Measurements from ENCODE around the gene STARD4.
A peak's percentile ranks its signal among the peaks of the same experiment; 100 is the strongest.

STARD4 gene

DNA sequence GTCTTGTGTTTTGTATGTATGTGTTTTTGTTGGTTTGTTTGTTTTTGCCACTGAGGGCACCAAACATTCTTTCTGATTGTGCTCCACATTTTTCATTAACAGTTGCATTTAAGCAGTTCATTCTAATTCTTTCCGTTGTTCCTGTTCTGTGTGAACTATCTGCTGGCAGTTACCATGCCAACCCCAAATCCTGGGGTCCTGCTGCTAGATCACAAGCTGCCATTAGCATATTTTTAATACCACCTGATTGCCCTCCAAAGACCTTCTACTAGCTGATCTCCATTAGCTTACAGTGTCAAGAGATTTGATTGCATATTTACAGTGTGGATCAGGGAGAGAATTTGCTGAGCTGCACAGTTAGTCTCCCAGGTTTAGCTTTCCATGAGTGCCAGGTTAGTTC, 40.6 kb upstream of the STARD4 start:
- H3K4me1 ChIP-seq (ENCODE audit: control extremely low read depth in 1 of 4, control insufficient read depth in 4 of 4, insufficient read depth in 4 of 4, low read length in 3 of 4), result peaks cover 9 to 17% (median 12%) of the 10 kb centered on the region in 4 experiments
- H3K36me3 ChIP-seq (ENCODE audit: control insufficient read depth in 4 of 4, insufficient read depth in 4 of 4, low read length in 3 of 4), result no peaks in the 10 kb centered on the region
- ChIA-PET CTCF (interaction anchor here (1.1 to 2.5 kb wide), 5 partner anchors 11 to 593 kb away, joined by 3 to 7 read pairs (median 5); no protein-coding TSS in a partner anchor), POLR2A (no interaction called here)
- H3K27me3 ChIP-seq (replicated peaks in 2 of 5; ENCODE audit: control insufficient read depth in 4 of 5, insufficient read depth in 5 of 5, low read length in 4 of 5), result no peaks in the 10 kb centered on the region
- no peak for DNase-seq
- H3K9me3 ChIP-seq (ENCODE audit: control extremely low read depth in 1 of 5, control insufficient read depth in 4 of 5, insufficient read depth in 2 of 5, low read depth in 1 of 5, low read length in 4 of 5), result peaks cover 0 to 1% (median 0%) of the 10 kb centered on the region in 5 experiments
- 100% methylated on average over 1 of the region's 1 CpG for WGBS (ENCODE audit: insufficient coverage)
- H3K27ac ChIP-seq (ENCODE audit: insufficient read depth in 1 of 2, low read depth in 1 of 2, low read length in 2 of 2, poor library complexity in 1 of 2, severe bottlenecking in 2 of 2), result no peak overlapping the region
- no peak overlapping the region for H3K4me3 ChIP-seq (ENCODE audit: control insufficient read depth in 1 of 7, extremely low read depth in 1 of 7, insufficient read depth in 4 of 7, low read depth in 2 of 7, low read length in 6 of 7)

DNA sequence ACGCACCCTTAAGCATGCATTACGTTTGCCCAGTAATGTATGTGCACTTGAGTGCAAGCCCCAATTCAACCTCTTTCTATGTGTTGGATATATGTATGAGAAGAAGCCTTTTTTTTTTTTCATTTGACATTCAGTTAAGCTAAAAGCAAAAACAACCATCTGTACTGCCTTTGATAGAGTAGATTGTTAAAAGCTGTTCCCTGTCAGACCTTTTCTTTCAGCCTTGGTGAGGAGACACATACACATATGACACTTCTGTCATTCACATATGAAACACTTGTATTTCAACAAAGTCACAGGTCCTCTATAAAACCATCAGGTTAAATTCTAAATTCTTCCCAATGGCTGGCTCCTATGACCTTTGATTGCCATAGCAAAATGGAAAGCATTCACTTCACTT, 40.2 kb upstream of the STARD4 start:
- ChIA-PET CTCF (interaction anchor here (1.0 to 2.5 kb wide), 8 partner anchors 11 to 597 kb away, joined by 3 to 7 read pairs (median 4); no protein-coding TSS in a partner anchor), POLR2A (no interaction called here)
- Histone ChIP-seq H3K4me1 (ENCODE audit: control extremely low read depth in 1 of 4, control insufficient read depth in 4 of 4, insufficient read depth in 4 of 4, low read length in 3 of 4) (peaks cover 9 to 17% (median 12%) of the 10 kb centered on the region in 4 experiments), H3K27me3 (replicated peaks in 2 of 5; ENCODE audit: control insufficient read depth in 4 of 5, insufficient read depth in 5 of 5, low read length in 4 of 5) (no peaks in the 10 kb centered on the region), H3K27ac (ENCODE audit: insufficient read depth in 1 of 2, low read depth in 1 of 2, low read length in 2 of 2, poor library complexity in 1 of 2, severe bottlenecking in 2 of 2) (no peak overlapping the region), H3K4me3 (ENCODE audit: control insufficient read depth in 1 of 7, extremely low read depth in 1 of 7, insufficient read depth in 4 of 7, low read depth in 2 of 7, low read length in 6 of 7) (no peak overlapping the region), H3K9me3 (ENCODE audit: control extremely low read depth in 1 of 5, control insufficient read depth in 4 of 5, insufficient read depth in 2 of 5, low read depth in 1 of 5, low read length in 4 of 5) (peaks cover 0 to 1% (median 0%) of the 10 kb centered on the region in 5 experiments), H3K36me3 (ENCODE audit: control insufficient read depth in 4 of 4, insufficient read depth in 4 of 4, low read length in 3 of 4) (no peaks in the 10 kb centered on the region)
- DNase-seq, result no peak
- WGBS (ENCODE audit: insufficient coverage), result no CpG with 5 or more reads among the region's 2 CpGs

DNA sequence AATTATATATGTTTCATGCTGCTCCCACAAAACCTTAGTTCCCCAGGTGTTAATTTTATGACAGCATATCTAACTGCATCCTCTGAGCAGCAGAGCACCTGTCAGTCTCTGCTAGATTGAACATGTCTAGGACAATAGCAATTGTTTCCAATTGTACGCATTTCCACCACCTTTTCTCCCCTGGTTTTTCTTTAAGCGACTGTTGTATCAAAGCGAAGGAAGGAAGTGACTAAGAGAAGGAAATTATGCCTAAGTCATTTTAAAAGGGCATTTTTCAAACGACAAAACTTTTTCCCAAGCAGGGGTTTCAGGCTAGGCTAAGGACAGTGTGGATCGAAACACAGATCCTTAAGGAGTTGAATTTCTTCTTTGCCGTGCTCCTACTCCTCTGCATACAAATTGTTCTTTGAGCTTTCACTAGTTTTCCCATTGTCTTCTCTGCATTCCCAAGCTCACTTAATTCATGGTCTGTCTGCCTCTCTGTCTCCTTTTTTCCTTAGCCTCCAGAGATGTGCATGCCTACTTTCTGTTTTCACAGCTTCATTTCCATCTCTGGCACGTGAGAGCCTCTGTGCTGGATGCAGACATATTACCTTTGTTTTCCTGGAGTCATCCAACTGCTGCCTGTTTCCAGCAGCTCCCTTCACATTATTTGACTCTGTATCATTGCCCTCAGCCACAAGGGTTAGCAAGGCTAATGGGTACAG, 39.4 kb upstream of the STARD4 start:
- 31% methylated on average over 6 of the region's 7 CpGs for WGBS (ENCODE audit: insufficient coverage)
- POLR2A ChIA-PET, result no interaction called here
- Histone ChIP-seq H3K27me3 (replicated peaks in 2 of 5; ENCODE audit: control insufficient read depth in 4 of 5, insufficient read depth in 5 of 5, low read length in 4 of 5) (no peaks in the 10 kb centered on the region), H3K9me3 (ENCODE audit: control extremely low read depth in 1 of 5, control insufficient read depth in 4 of 5, insufficient read depth in 2 of 5, low read depth in 1 of 5, low read length in 4 of 5) (no peaks in the 10 kb centered on the region), H3K4me3 (ENCODE audit: control insufficient read depth in 1 of 7, extremely low read depth in 1 of 7, insufficient read depth in 4 of 7, low read depth in 2 of 7, low read length in 6 of 7) (peak overlapping the region in 3 of 7 experiments; percentile 3 to 32 (median 6)), H3K36me3 (ENCODE audit: control insufficient read depth in 4 of 4, insufficient read depth in 4 of 4, low read length in 3 of 4) (no peaks in the 10 kb centered on the region), H3K27ac (ENCODE audit: insufficient read depth in 1 of 2, low read depth in 1 of 2, low read length in 2 of 2, poor library complexity in 1 of 2, severe bottlenecking in 2 of 2) (no peak overlapping the region), H3K4me1 (ENCODE audit: control extremely low read depth in 1 of 4, control insufficient read depth in 4 of 4, insufficient read depth in 4 of 4, low read length in 3 of 4) (peaks cover 9 to 17% (median 12%) of the 10 kb centered on the region in 4 experiments)
- CTCF ChIA-PET, result interaction anchor here (1.0 to 2.5 kb wide), 8 partner anchors 12 to 609 kb away, joined by 3 to 7 read pairs (median 4); no protein-coding TSS in a partner anchor
- DNase-seq, result peak in 2 of 3 donors; percentile 38 to 55

- no peak overlapping the region for H3K27ac ChIP-seq (ENCODE audit: insufficient read depth in 1 of 2, low read depth in 1 of 2, low read length in 2 of 2, poor library complexity in 1 of 2, severe bottlenecking in 2 of 2)
- DNase-seq, result peak in 2 of 3 donors; percentile 19 to 43
- H3K4me3 ChIP-seq (ENCODE audit: control insufficient read depth in 1 of 7, extremely low read depth in 1 of 7, insufficient read depth in 4 of 7, low read depth in 2 of 7, low read length in 6 of 7), result peak overlapping the region in 3 of 7 experiments; percentile 3 to 32 (median 6)
- peaks cover 9 to 17% (median 12%) of the 10 kb centered on the region in 4 experiments for H3K4me1 ChIP-seq (ENCODE audit: control extremely low read depth in 1 of 4, control insufficient read depth in 4 of 4, insufficient read depth in 4 of 4, low read length in 3 of 4)
- no peaks in the 10 kb centered on the region for H3K36me3 ChIP-seq (ENCODE audit: control insufficient read depth in 4 of 4, insufficient read depth in 4 of 4, low read length in 3 of 4)
- POLR2A ChIA-PET, result no interaction called here
- CTCF ChIA-PET, result interaction anchor here (0.6 to 4.8 kb wide), 23 partner anchors 9 to 610 kb away, joined by 3 to 27 read pairs (median 3); no protein-coding TSS in a partner anchor
- WGBS (ENCODE audit: insufficient coverage), result no CpG with 5 or more reads among the region's 1 CpG
- H3K27me3 ChIP-seq (replicated peaks in 2 of 5; ENCODE audit: control insufficient read depth in 4 of 5, insufficient read depth in 5 of 5, low read length in 4 of 5), result no peaks in the 10 kb centered on the region
- H3K9me3 ChIP-seq (ENCODE audit: control extremely low read depth in 1 of 5, control insufficient read depth in 4 of 5, insufficient read depth in 2 of 5, low read depth in 1 of 5, low read length in 4 of 5), result no peaks in the 10 kb centered on the region
Observed at GRCh38 chr5:111551161-111551560, 38.8 kb upstream of the STARD4 start.

- peak; percentile 82 to 87 (median 83) for DNase-seq
- Histone ChIP-seq H3K4me3 (ENCODE audit: control insufficient read depth in 1 of 7, extremely low read depth in 1 of 7, insufficient read depth in 4 of 7, low read depth in 2 of 7, low read length in 6 of 7) (peak overlapping the region in 2 of 7 experiments; percentile 3 to 6), H3K4me1 (ENCODE audit: control extremely low read depth in 1 of 4, control insufficient read depth in 4 of 4, insufficient read depth in 4 of 4, low read length in 3 of 4) (peaks cover 9 to 17% (median 12%) of the 10 kb centered on the region in 4 experiments), H3K27ac (ENCODE audit: insufficient read depth in 1 of 2, low read depth in 1 of 2, low read length in 2 of 2, poor library complexity in 1 of 2, severe bottlenecking in 2 of 2) (no peak overlapping the region), H3K36me3 (ENCODE audit: control insufficient read depth in 4 of 4, insufficient read depth in 4 of 4, low read length in 3 of 4) (no peaks in the 10 kb centered on the region), H3K9me3 (ENCODE audit: control extremely low read depth in 1 of 5, control insufficient read depth in 4 of 5, insufficient read depth in 2 of 5, low read depth in 1 of 5, low read length in 4 of 5) (no peaks in the 10 kb centered on the region), H3K27me3 (replicated peaks in 2 of 5; ENCODE audit: control insufficient read depth in 4 of 5, insufficient read depth in 5 of 5, low read length in 4 of 5) (no peaks in the 10 kb centered on the region)
- WGBS (ENCODE audit: insufficient coverage), result 43% methylated on average over 5 of the region's 8 CpGs
- ChIA-PET POLR2A (no interaction called here), CTCF (interaction anchor here (0.6 to 4.8 kb wide), 19 partner anchors 9 to 611 kb away, joined by 3 to 27 read pairs (median 3); no protein-coding TSS in a partner anchor)
Observed at GRCh38 chr5:111550282-111551020, 38.1 kb upstream of the STARD4 start.

DNA sequence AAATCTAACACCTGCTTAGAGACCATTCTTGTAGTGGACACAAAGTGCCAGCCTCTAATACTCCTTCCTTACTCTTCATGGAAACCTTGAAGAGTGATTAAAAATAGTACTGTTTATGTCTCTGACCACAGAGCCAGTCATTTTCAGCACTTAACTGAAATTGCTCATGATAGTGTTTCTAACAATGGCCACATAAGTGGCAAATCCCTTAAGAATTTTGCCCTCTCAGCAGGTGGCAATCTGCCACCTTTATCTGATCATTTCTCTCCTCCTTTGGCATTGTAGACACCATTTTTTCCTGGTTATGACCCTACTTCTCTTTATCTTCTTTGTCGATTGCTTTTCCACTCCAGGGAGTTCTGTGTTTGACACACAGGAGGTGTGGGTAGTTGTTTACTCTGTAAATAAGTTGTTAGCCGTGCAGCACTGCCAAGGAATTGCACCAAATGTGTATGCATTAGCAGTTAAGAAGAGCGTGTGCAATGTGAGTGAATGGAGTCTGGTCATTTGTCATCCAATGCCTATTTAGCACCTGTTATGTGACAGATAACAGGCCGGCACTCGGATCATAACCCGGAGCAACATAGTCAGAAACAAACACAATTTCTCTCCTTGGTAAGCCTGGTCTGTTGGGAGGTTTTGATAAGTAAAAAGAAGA, 36.8 kb upstream of the STARD4 start:
- DNase-seq, result no peak
- Histone ChIP-seq H3K27ac (ENCODE audit: insufficient read depth in 1 of 2, low read depth in 1 of 2, low read length in 2 of 2, poor library complexity in 1 of 2, severe bottlenecking in 2 of 2) (no peak overlapping the region), H3K9me3 (ENCODE audit: control extremely low read depth in 1 of 5, control insufficient read depth in 4 of 5, insufficient read depth in 2 of 5, low read depth in 1 of 5, low read length in 4 of 5) (no peaks in the 10 kb centered on the region), H3K36me3 (ENCODE audit: control insufficient read depth in 4 of 4, insufficient read depth in 4 of 4, low read length in 3 of 4) (no peaks in the 10 kb centered on the region), H3K4me3 (ENCODE audit: control insufficient read depth in 1 of 7, extremely low read depth in 1 of 7, insufficient read depth in 4 of 7, low read depth in 2 of 7, low read length in 6 of 7) (no peak overlapping the region), H3K4me1 (ENCODE audit: control extremely low read depth in 1 of 4, control insufficient read depth in 4 of 4, insufficient read depth in 4 of 4, low read length in 3 of 4) (peaks cover 9 to 17% (median 12%) of the 10 kb centered on the region in 4 experiments), H3K27me3 (replicated peaks in 2 of 5; ENCODE audit: control insufficient read depth in 4 of 5, insufficient read depth in 5 of 5, low read length in 4 of 5) (no peaks in the 10 kb centered on the region)
- POLR2A ChIA-PET, result no interaction called here
- CTCF ChIA-PET, result interaction anchor here (4.8 kb wide), 1 partner anchor 597 kb away, joined by 27 read pairs; no protein-coding TSS in a partner anchor
- 100% methylated on average over 2 of the region's 6 CpGs for WGBS (ENCODE audit: insufficient coverage)
